NCI-H446 treated with DMSO at 0.1 percent for 48 hours (cell line): ENCODE measurements around the gene OR10W1.

Experiments used
- DNase-seq: peaks from one replicate; lab custom pipeline; 2025; lab: John Stamatoyannopoulos, UW

Gene OR10W1

GRCh38 chr11:58268142-58268541 lies at the start of gene OR10W1:
TSS of gene OR10W1 (minus strand) at chr11:58268260. CDS start at chr11:58267858, 402 bp downstream.
- DNase-seq, result no peak

GRCh38 chr11:58316142-58316541 lies 48.1 kb upstream of the OR10W1 start:
- DNase-seq, result no peak

GRCh38 chr11:58301576-58301975 lies 33.5 kb upstream of the OR10W1 start:
- DNase-seq, result no peak

GRCh38 chr11:58292017-58292416 lies 24.0 kb upstream of the OR10W1 start:
- no peak for DNase-seq

GRCh38 chr11:58289266-58289665 lies 21.2 kb upstream of the OR10W1 start:
- DNase-seq, result no peak

GRCh38 chr11:58286249-58286648 lies 18.2 kb upstream of the OR10W1 start:
- DNase-seq, result no peak

GRCh38 chr11:58285483-58286040 lies 17.5 kb upstream of the OR10W1 start:
- no peak for DNase-seq

GRCh38 chr11:58276151-58276550 lies 8.1 kb upstream of the OR10W1 start:
- no peak for DNase-seq

- no peak for DNase-seq
These were observed 6.9 kb upstream of the OR10W1 start for GRCh38 chr11:58275002-58275401.

- DNase-seq, result no peak
These were observed 8.1 kb downstream of the OR10W1 start for GRCh38 chr11:58259983-58260382.

GRCh38 chr11:58254936-58255335 lies 13.1 kb downstream of the OR10W1 start:
- no peak for DNase-seq

- no peak for DNase-seq
These were observed 24.1 kb downstream of the OR10W1 start for GRCh38 chr11:58243954-58244353.

GRCh38 chr11:58227956-58228615 lies 40.0 kb downstream of the OR10W1 start:
- DNase-seq, result no peak

- no peak for DNase-seq
These were observed 45.3 kb downstream of the OR10W1 start for GRCh38 chr11:58222721-58223120.
